ENCODE data around the gene SLIT3. TPM values are rescaled to one million over a fixed set of nuclear protein-coding genes. Genes with fewer than 3 reads are reported as not detected.

The SLIT3 gene
- polyA plus RNA-seq, 1 of the 3 experiments (the other 2 are of a cell fraction), result 119 TPM

- H4K20me1 ChIP-seq (ENCODE audit: insufficient read depth), result no peaks in the 10 kb centered on the region
- no peaks in the 10 kb centered on the region for H3K79me2 ChIP-seq (ENCODE audit: insufficient read depth)
- H2AFZ ChIP-seq (ENCODE audit: low read depth), result no peak overlapping the region
- no peaks in the 10 kb centered on the region for H3K9me3 ChIP-seq
- TF ChIP-seq RCOR1 (IDR thresholded peaks at IDR 0.05; ENCODE audit: low read length), result no peak
- no peak for TF ChIP-seq CTCF (IDR thresholded peaks at IDR 0.05)
- TF ChIP-seq RFX5 (IDR thresholded peaks at IDR 0.05; ENCODE audit: low read length), result no peak
- no peak for TF ChIP-seq GATA2 (CRISPR knock-in tag; IDR thresholded peaks at IDR 0.05)
- TF ChIP-seq IRF3 (IDR thresholded peaks at IDR 0.05; ENCODE audit: low read depth, low read length), result no peak
- TF ChIP-seq TAF1 (IDR thresholded peaks at IDR 0.05; ENCODE audit: borderline replicate concordance, low read depth, low read length), result no peak
- no peak for TF ChIP-seq PBX3 (IDR thresholded peaks at IDR 0.05)
- TF ChIP-seq SIN3A (IDR thresholded peaks at IDR 0.05; ENCODE audit: borderline replicate concordance, low read depth, low read length), result no peak
- no peak for TF ChIP-seq ELF1 (IDR thresholded peaks at IDR 0.05)
- TF ChIP-seq CHD2 (IDR thresholded peaks at IDR 0.05; ENCODE audit: low read length, partially characterized antibody), result no peak
- no peak for TF ChIP-seq RAD21 (IDR thresholded peaks at IDR 0.05; ENCODE audit: low read length)
- TF ChIP-seq MXI1 (IDR thresholded peaks at IDR 0.05; ENCODE audit: low read depth, low read length), result no peak
- TF ChIP-seq POLR2AphosphoS5 (IDR thresholded peaks at IDR 0.05; ENCODE audit: low read depth, low read length), result no peak
- no peak for TF ChIP-seq SMC3 (IDR thresholded peaks at IDR 0.05; ENCODE audit: low read depth, low read length)
- TF ChIP-seq ZBTB33 (IDR thresholded peaks at IDR 0.05; ENCODE audit: borderline replicate concordance, low read depth), result no peak
- no peak for TF ChIP-seq REST (IDR thresholded peaks at IDR 0.05; ENCODE audit: low read depth, low read length)
- TF ChIP-seq USF2 (IDR thresholded peaks at IDR 0.05; ENCODE audit: borderline replicate concordance, low read depth, low read length), result no peak
- no peak for TF ChIP-seq GABPA (IDR thresholded peaks at IDR 0.05; ENCODE audit: low read depth)
- H3K9ac ChIP-seq, result no peak overlapping the region
- ChIA-PET POLR2A (interaction anchor here (0.6 to 1.4 kb wide), 4 partner anchors 32 to 47 kb away, joined by 3 to 6 read pairs (median 4); no protein-coding TSS in a partner anchor), CTCF (interaction anchor here (0.9 to 1.8 kb wide), 4 partner anchors 22 to 61 kb away, joined by 3 to 7 read pairs (median 4); no protein-coding TSS in a partner anchor)
- H3K4me3 ChIP-seq (ENCODE audit: low read depth in 2 of 2, low read length in 1 of 2), result no peak overlapping the region
- WGBS (ENCODE audit: low lambda C conversion rate), result 92% methylated on average over 3 of the region's 3 CpGs
- no peaks in the 10 kb centered on the region for H3K9me2 ChIP-seq
- H3K4me1 ChIP-seq (ENCODE audit: control insufficient read depth in 1 of 2, insufficient read depth in 2 of 2, low read depth in 1 of 2, low read length in 1 of 2), result peaks cover 12 to 52% of the 10 kb centered on the region in 2 experiments; a peak in 3 of 4 replicates
- H3K27ac ChIP-seq (ENCODE audit: low read depth in 2 of 2, low read length in 1 of 2), result peak overlapping the region in 1 of 2 experiments; percentile 70; a peak in 2 of 4 replicates
- peaks cover 2% of the 10 kb centered on the region for H3F3A ChIP-seq (replicated peaks; ENCODE audit: insufficient read depth)
- H3K36me3 ChIP-seq (replicated peaks in 1 of 2; ENCODE audit: control insufficient read depth in 1 of 2, insufficient read depth in 2 of 2, low read length in 1 of 2), result peaks cover 0 to 43% of the 10 kb centered on the region in 2 experiments
- H3K4me2 ChIP-seq, result no peak overlapping the region
- H3K27me3 ChIP-seq (ENCODE audit: insufficient read depth), result no peaks in the 10 kb centered on the region
- no peak for DNase-seq
Observed at GRCh38 chr5:168876419-168876818, 424.5 kb downstream of the SLIT3 start.

Measured in SK-N-SH (cell line).